MG63 (cell line): ENCODE data around the gene FMN1. TPM values are rescaled to one million over a fixed set of nuclear protein-coding genes. Genes with fewer than 3 reads are reported as not detected.

Experiments
- DNase-seq: peaks from one replicate; pipeline ENCODE4 v3.0.0-alpha.2; 2020
- H3K27me3 ChIP-seq: fragments of 250-450 bp; sonication (Bioruptor Pico); 2 replicates; pipeline ENCODE4 v1.5.1; 2020; ENCODE audit warnings: mild to moderate bottlenecking, moderate library complexity
- H3K36me3 ChIP-seq: fragments of 250-450 bp; sonication (Bioruptor Pico); 2 replicates; pipeline ENCODE4 v1.5.1; 2020; ENCODE audit warnings: mild to moderate bottlenecking, moderate library complexity
- H3K4me3 ChIP-seq: fragments of 250-450 bp; sonication (Bioruptor Pico); 2 replicates; pipeline ENCODE4 v1.5.1; 2020; ENCODE audit warnings: mild to moderate bottlenecking, moderate library complexity
- H3K9me3 ChIP-seq: fragments of 250-450 bp; sonication (Bioruptor Pico); 2 replicates; pipeline ENCODE4 v1.5.1; 2020; ENCODE audit warnings: mild to moderate bottlenecking, moderate library complexity
- total RNA-seq: library from RNA; depleted of rRNA; stranded (reverse); fragments of >200 nt; shearing (Covaris generic); gene quantifications from 2 replicates; pipeline ENCODE4 v1.2.3, GENCODE V29; 2014; ENCODE audit warnings: low replicate concordance

FMN1 gene
- total RNA-seq, 1 experiment from 2014 or later = 9.0 TPM

DNA sequence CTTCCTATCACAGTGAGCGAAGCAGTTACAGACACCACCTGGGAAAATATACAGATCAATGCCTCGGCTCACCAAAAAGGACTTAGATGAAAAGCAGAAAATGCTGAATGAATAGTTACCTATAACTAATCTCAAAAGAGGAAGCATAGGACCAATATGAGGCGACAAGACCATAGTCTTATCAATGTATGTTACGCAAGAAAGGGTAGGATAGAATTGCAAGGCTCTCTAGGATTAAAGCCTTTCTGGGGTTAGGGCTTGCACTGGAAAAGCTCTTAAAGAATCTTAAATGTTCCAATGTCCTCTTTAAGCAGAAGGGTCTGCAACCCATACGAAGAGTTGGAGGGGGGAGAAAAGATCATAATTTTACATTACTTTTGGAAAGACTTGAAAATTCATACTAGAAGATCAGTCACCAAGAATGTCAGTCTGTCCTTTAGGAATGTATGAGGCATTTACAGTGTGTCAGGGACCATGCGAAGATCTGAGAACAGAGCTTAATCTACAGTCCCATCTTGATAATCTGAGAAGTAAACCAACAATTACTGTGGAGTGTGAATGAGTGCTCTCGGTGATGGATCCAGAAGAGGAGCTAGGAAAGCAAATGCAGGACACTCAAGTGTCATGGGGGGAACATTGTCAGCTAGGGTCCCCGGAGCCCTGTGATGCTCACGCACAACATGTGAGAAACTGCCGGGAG lies 290.8 kb downstream of the FMN1 start:
- Histone ChIP-seq H3K36me3 (peaks cover 2% of the 10 kb centered on the region; the same call in 1 of the 2 replicates), H3K4me3 (no peak overlapping the region), H3K9me3 (peaks cover 4% of the 10 kb centered on the region), H3K27me3 (no peaks in the 10 kb centered on the region)
- no peak for DNase-seq

DNA sequence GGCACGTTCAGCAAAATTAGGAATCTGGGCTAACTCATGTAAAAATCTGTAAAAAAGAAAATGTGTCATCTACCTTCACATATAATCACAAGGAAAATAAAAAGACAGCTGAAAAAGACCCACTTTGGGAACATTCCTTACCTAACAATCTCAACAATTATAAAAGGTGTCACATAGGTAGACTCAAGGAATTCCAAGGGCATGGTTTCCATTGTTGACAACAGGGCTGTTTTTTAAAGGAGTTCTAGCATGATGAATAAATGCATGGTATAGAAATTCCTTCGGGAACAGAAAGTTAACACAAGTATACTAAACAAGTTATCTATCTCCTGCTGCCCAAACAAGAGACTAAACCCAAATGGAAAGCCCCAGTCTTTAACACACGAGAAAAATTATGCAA lies 292.5 kb downstream of the FMN1 start:
- peaks cover 4% of the 10 kb centered on the region for H3K9me3 ChIP-seq
- DNase-seq = no peak
- no peaks in the 10 kb centered on the region for H3K27me3 ChIP-seq
- H3K4me3 ChIP-seq = no peak overlapping the region
- peaks cover 2% of the 10 kb centered on the region; the same call in 1 of the 2 replicates for H3K36me3 ChIP-seq

DNA sequence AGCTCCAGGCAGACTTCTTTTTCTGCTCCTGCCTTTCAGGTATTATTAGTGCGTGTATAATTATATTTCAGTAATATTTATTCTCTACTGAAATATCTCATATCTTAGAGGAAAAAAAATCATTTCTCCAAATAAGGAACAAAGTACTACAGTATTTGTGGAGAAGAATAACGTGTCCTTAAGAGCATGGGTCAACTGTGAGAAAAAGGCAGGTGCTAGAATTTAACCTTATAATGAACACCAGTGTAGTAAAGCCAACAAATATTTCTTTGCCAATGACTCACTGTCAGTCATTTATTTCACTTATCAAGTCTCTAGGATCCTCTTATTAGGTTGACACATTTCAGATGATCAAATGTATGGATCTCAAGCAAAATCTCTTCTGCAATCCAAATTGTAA lies 293.3 kb downstream of the FMN1 start:
- Histone ChIP-seq H3K9me3 (peaks cover 4% of the 10 kb centered on the region), H3K4me3 (no peak overlapping the region), H3K27me3 (no peaks in the 10 kb centered on the region), H3K36me3 (peaks cover 2% of the 10 kb centered on the region; the same call in 1 of the 2 replicates)
- DNase-seq = no peak

DNA sequence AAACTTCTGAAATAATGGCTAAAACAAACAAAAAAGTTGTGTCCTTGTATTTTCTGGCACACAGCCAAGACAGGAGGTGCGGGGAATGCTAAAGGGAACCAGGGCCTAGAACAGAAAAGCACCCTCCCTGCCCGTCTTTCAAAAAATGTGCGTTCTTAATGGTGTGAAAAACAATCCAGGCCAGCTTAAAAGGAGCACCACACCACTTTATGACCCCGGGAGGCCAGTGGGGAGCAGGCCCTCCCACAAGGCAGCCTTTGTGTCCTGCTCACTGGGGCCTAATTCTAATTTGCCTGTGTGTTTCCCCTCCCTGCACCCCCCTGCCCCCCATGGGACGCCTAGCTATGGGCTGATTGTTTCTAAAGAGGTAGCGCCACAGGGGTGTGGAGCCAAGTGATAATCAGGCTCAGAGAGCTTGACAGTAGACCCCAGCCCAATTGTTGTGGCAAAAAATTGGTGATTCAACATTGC lies 295.4 kb downstream of the FMN1 start:
- Histone ChIP-seq H3K4me3 (no peak overlapping the region), H3K9me3 (peaks cover 2% of the 10 kb centered on the region), H3K27me3 (no peaks in the 10 kb centered on the region), H3K36me3 (no peaks in the 10 kb centered on the region)
- no peak for DNase-seq

DNA sequence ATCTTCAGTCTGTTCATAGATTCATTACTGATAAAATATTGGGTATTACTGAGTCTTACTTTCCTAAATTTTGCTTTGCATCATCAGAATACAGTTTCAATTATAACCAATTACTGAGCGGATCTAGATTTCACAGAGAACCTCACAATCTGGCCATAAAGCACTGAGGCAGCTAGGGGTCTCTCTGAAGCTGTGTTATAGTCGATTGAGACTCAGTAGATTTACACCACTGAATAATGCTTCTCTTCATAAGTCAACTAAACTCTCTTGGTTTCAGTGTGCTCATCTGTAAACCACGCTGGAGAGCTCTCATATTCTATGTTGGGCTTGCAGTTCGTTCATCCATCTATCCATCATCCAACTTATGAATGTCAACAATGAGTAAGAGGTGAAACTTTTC lies 296.1 kb downstream of the FMN1 start:
- Histone ChIP-seq H3K4me3 (no peak overlapping the region), H3K9me3 (peaks cover 2% of the 10 kb centered on the region), H3K36me3 (no peaks in the 10 kb centered on the region), H3K27me3 (no peaks in the 10 kb centered on the region)
- no peak for DNase-seq

DNA sequence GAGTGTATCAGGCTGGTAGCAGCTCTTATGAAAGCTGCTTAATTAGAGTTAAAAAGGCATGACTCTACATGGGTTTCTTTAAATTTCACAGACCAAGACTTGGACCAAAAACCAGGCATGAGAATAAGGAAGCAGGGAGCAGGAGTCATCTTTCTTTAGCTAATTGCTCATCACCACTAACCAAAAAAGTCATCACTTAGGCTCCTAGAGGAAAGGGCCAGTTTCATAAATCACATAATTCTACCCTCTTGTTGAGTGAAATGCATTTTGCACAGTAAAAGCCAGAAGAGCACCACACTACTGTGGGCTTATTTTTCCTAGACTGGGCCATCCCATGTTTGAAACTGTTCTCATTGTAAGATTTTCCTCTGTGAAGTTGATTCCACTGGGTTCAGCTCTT lies 301.1 kb downstream of the FMN1 start:
- H3K9me3 ChIP-seq = no peaks in the 10 kb centered on the region
- no peaks in the 10 kb centered on the region for H3K36me3 ChIP-seq
- no peaks in the 10 kb centered on the region for H3K27me3 ChIP-seq
- no peak for DNase-seq
- H3K4me3 ChIP-seq = no peak overlapping the region

DNA sequence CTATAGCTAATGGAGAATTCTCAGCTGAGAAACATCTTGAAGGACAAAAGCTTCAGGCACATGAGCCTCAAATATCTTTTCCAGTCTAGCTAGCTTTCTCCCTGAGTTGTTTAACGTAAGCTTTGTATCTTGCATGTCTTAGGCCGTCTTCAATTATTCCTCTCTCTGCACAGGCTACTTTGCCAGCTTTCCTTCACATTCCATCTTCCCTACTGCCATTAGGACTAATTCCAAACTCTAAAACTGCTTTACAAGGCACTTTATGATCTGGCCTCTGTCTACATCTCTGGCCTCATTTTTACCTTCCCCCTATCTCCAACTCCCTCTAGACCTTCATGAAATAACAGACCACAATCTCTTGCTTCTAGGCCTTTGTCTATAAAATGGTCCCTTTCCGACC lies 305.3 kb downstream of the FMN1 start:
- Histone ChIP-seq H3K4me3 (no peak overlapping the region), H3K27me3 (no peaks in the 10 kb centered on the region), H3K36me3 (no peaks in the 10 kb centered on the region), H3K9me3 (no peaks in the 10 kb centered on the region)
- DNase-seq = no peak

DNA sequence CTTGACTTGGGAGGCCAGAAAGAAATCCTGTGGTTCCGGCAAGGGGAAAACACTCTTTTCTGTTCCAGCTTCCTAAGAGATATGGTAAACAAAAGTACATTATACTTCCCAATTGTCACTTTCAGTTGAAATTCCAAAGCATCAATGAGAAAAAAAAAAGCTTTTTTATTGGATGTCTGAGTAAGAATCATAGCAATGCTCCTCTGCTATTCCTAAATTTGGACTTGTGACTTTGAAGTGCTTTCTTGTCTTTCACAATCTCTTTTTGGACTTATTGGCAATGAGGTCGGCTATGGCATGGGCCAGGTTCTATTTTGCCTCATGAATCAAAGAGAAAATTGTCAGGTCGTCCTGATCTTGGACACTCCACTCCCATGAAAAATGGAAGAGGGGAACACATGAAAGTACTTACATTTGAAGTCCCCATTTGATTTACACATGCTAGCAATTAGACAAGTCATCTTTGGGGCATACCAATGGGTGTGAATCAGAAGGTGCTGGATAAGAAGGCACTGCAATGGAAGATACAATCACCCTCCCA lies 306.2 kb downstream of the FMN1 start:
- H3K9me3 ChIP-seq = no peaks in the 10 kb centered on the region
- no peaks in the 10 kb centered on the region for H3K36me3 ChIP-seq
- no peak overlapping the region for H3K4me3 ChIP-seq
- DNase-seq = no peak
- no peaks in the 10 kb centered on the region for H3K27me3 ChIP-seq

DNA sequence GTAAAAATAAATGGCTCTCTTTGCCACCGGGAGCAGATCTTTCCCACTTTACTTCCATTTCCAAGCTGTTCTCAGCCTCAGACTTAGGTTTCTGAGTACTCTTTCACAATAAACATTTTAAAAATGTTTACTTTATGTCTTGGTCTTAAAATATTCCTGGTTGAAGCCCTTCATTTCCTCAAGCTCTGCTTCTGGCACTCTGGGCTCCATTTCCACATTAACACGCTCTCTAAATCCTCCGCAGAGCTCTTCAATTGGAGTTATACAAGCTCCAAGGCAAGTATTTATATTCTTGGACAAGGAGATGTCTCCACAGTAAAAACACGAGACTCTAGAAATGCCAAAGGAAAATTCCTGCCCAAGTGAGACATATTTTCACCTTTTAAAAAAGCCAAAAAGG lies 307.4 kb downstream of the FMN1 start:
- no peak for DNase-seq
- no peak overlapping the region for H3K4me3 ChIP-seq
- no peaks in the 10 kb centered on the region for H3K9me3 ChIP-seq
- H3K36me3 ChIP-seq = no peaks in the 10 kb centered on the region
- no peaks in the 10 kb centered on the region for H3K27me3 ChIP-seq

DNA sequence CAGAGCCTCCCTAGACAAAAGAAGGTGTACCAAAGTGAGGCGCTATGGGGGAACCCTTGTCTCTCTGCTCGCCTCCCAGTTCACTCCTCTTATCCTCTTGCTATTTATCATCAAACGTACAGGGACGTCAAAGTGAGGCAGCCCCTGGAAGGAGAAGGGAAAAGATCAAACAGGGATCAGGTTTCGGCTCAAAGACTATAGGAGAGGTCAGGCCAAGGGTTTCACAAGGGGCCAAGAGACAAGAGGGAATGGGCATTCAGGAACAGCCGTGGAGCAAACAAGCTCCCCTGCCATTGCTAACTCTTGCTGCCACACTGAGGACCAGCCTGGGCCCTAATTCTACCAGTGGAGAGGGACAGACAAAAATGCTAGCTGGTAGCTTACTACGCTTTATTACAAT lies 308.1 kb downstream of the FMN1 start:
- DNase-seq = no peak
- Histone ChIP-seq H3K9me3 (no peaks in the 10 kb centered on the region), H3K36me3 (no peaks in the 10 kb centered on the region), H3K27me3 (no peaks in the 10 kb centered on the region), H3K4me3 (no peak overlapping the region)

DNA sequence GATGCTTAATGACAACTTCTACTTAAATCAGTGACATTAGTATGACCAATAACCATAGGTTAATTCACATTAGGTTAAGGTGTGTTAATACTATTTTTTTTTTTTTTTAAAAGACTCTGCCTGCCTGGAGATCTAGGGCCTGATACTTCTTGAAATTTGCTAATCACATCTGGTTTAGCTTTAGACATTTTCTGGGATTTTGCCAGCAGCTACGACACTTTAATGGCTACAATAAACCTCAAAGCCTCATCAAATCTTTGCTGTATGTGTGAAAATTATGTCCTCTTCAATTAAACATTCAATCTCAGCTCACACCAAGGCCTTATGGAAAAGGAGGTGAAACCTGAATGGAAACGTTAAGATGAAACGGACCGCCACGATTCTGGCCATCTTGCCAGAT lies 308.8 kb downstream of the FMN1 start:
- H3K4me3 ChIP-seq = no peak overlapping the region
- no peaks in the 10 kb centered on the region for H3K9me3 ChIP-seq
- no peak for DNase-seq
- no peaks in the 10 kb centered on the region for H3K36me3 ChIP-seq
- H3K27me3 ChIP-seq = no peaks in the 10 kb centered on the region

DNA sequence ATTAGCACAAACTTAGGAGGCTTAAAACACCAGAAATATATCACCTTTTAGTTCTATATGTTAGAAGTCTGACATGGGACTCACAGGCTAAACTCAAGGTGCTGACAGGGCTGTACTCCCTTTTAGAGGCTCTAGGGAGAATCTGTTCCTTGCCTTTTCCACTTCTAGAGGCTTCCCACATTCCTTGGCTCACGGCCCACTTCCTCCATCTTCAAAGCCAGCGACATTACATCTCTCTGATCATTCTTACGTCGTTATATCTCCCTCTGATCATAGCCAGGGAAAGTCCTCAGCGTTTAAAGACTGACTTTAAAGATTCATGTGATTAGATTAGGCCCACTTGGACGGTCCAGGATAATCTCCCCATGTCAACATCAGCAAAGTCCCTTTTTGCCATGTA lies 310.4 kb downstream of the FMN1 start:
- Histone ChIP-seq H3K9me3 (no peaks in the 10 kb centered on the region), H3K27me3 (no peaks in the 10 kb centered on the region), H3K4me3 (no peak overlapping the region), H3K36me3 (no peaks in the 10 kb centered on the region)
- no peak for DNase-seq

DNA sequence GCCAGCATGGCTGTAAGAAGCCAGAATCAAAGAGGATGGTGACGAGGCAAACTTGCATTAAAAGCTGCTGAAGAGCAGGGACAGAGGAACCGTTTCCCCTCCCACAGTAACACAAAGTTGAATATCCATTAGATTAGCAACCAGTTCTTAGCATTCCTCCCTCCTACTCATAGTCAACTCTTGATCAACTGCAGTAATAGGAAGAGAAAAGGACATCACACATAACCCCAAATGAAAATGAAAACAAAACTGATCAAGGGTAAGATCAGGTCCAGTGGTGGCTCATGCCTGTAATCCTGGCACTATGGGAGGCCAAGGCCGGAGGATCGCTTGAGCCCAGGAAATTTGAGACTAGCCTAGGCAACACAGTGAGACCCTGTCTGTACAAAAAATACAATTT lies 311.6 kb downstream of the FMN1 start:
- no peaks in the 10 kb centered on the region for H3K27me3 ChIP-seq
- H3K4me3 ChIP-seq = no peak overlapping the region
- no peaks in the 10 kb centered on the region for H3K9me3 ChIP-seq
- H3K36me3 ChIP-seq = no peaks in the 10 kb centered on the region
- DNase-seq = no peak

DNA sequence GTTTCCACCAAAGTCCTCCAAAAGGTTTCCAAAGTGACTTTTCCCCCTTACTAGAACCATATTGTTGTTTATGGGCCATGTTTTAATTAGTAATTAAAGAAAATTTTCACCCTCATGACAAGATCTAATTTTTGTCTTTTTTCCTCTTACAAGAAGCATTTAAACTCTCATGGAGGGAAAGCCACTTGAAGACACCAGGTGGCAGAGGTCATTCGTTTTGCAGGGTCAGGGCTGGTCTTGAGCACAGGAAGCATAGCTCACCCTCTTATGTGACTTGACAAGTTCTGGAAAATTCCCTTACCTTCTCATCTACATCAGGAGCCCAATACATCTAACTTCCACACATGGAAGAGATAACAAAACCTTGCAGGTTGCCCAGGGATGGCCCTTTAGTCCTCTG lies 313.0 kb downstream of the FMN1 start:
- H3K36me3 ChIP-seq = no peaks in the 10 kb centered on the region
- no peaks in the 10 kb centered on the region for H3K27me3 ChIP-seq
- no peaks in the 10 kb centered on the region for H3K9me3 ChIP-seq
- no peak for DNase-seq
- H3K4me3 ChIP-seq = no peak overlapping the region

DNA sequence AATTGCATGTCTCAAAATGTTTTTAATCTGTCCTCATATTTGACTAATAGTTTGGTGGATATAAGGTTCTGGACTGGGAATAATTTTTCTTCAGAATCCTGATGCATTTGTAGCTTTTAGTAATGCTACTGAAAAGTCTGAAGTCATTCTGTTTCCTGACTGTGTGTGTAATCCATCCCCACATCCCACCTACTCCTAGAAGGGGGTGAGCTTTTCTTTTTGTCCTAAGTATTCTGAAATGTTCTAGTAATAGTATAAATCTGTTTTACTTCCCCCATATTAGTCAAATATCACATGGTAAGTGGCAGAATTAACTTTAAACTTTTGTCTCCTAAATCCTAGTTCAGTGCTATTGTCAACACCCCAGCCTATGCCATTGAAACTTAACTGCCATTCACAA lies 313.9 kb downstream of the FMN1 start:
- Histone ChIP-seq H3K9me3 (no peaks in the 10 kb centered on the region), H3K27me3 (no peaks in the 10 kb centered on the region), H3K4me3 (no peak overlapping the region), H3K36me3 (no peaks in the 10 kb centered on the region)
- no peak for DNase-seq

DNA sequence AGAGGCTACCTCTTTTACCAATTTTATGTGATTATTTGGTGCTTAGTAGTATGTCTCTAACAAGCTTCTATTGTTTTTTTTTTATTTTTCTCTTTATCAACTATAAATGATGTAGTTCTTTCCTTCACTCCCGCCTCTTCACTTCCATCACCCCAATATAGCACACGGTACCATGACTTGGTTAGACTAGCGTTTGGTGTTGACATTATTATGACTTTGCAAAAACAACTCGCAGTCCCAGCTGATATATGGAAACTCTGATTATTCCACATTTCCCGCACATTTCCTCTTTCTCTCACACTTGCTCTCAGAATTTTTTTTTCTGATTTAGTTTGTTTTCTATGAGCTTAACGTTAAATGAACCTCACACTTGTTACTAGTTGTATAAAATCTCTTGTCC lies 314.5 kb downstream of the FMN1 start:
- Histone ChIP-seq H3K36me3 (no peaks in the 10 kb centered on the region), H3K9me3 (no peaks in the 10 kb centered on the region)
- DNase-seq = no peak

DNA sequence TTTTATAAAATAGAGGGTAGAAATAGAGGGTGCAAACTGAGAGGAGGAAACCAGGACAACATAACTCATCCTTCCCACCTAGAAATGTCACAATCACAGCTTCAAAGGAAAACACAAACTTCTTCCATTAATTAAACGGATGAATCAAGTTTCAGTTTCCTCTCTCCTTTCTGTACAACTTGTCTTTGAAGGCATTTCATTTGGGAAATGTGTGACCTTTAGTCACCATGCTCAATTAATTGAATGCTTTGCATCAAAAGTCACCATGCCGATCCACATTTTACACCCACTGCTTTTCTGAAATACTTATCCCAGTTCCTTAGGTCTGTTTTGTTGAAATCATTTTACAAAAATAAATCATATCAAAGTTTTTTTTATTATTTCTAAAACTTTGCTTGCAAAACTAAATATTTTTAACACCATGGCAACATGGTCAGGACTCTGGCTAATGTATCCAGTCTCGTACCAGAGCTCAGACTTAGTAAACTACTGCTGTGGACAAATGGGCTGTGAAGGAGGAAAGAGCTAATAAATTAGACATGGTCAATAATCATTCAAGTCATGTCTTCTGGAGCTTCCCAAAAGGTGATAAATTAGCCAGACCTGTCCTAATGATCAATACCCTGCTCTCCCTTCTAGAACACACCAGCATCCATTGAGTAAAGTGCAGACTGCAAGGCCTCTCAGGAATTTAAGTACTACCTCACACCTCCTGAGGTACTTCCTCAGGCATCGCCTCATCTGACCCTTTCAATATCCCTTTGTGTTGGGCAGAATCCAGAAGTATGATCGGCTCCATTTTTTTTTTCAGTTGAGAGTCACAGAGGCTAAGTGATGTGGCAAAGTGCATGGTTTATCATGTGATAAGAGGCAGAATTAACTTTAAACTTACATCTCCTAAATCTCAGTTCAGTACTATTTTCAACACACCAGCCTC lies 315.4 kb downstream of the FMN1 start:
- Histone ChIP-seq H3K9me3 (no peaks in the 10 kb centered on the region), H3K27me3 (no peaks in the 10 kb centered on the region), H3K4me3 (no peak overlapping the region), H3K36me3 (no peaks in the 10 kb centered on the region)
- DNase-seq = no peak

More for the DNA sequence above, 314.5 kb downstream of the FMN1 start:
- Histone ChIP-seq H3K27me3 (no peaks in the 10 kb centered on the region), H3K4me3 (no peak overlapping the region)
